ENCODE measurements around the gene EIF5A2.
A peak's percentile ranks its signal among the peaks of the same experiment; 100 is the strongest.

EIF5A2 gene

GRCh38 chr3:170868577-170869238 lies 39.7 kb downstream of the EIF5A2 start:
- Histone ChIP-seq H3K36me3 (ENCODE audit: insufficient read depth, low read length) (peaks cover 41% of the 10 kb centered on the region), H3K9me3 (ENCODE audit: insufficient read depth, low read depth, low read length) (no peaks in the 10 kb centered on the region), H3K27ac (ENCODE audit: low read depth, low read length) (peak overlapping the region; percentile 88), H3K4me3 (ENCODE audit: low read length) (peak overlapping the region; percentile 76), H3K27me3 (ENCODE audit: insufficient read depth, low read length) (no peaks in the 10 kb centered on the region), H3K9ac (ENCODE audit: low read depth, low read length) (peak overlapping the region; percentile 97), H3K4me1 (ENCODE audit: insufficient read depth, low read length) (0 out of 2 replicates have a peak, but pooled peaks cover 3% of the 10 kb centered on the region)
- WGBS, result 54% methylated on average over 9 of the region's 9 CpGs

- peaks cover 41% of the 10 kb centered on the region for H3K36me3 ChIP-seq (ENCODE audit: insufficient read depth, low read length)
- WGBS, result 76% methylated on average over 1 of the region's 1 CpG
- peak overlapping the region; percentile 1 for H3K27ac ChIP-seq (ENCODE audit: low read depth, low read length)
- H3K27me3 ChIP-seq (ENCODE audit: insufficient read depth, low read length), result no peaks in the 10 kb centered on the region
- peak overlapping the region; percentile 76; the same call in 1 of the 2 replicates for H3K4me3 ChIP-seq (ENCODE audit: low read length)
- H3K9ac ChIP-seq (ENCODE audit: low read depth, low read length), result peak overlapping the region; percentile 97; the same call in 1 of the 2 replicates
- 0 out of 2 replicates have a peak, but pooled peaks cover 3% of the 10 kb centered on the region for H3K4me1 ChIP-seq (ENCODE audit: insufficient read depth, low read length)
- H3K9me3 ChIP-seq (ENCODE audit: insufficient read depth, low read depth, low read length), result no peaks in the 10 kb centered on the region
These were observed 41.1 kb downstream of the EIF5A2 start for GRCh38 chr3:170867143-170867937.

GRCh38 chr3:170866499-170866898 lies 41.9 kb downstream of the EIF5A2 start:
- Histone ChIP-seq H3K4me1 (ENCODE audit: insufficient read depth, low read length) (0 out of 2 replicates have a peak, but pooled peaks cover 3% of the 10 kb centered on the region), H3K9me3 (ENCODE audit: insufficient read depth, low read depth, low read length) (no peaks in the 10 kb centered on the region), H3K27me3 (ENCODE audit: insufficient read depth, low read length) (no peaks in the 10 kb centered on the region), H3K27ac (ENCODE audit: low read depth, low read length) (no peak overlapping the region), H3K4me3 (ENCODE audit: low read length) (no peak overlapping the region; the same call in 1 of the 2 replicates), H3K9ac (ENCODE audit: low read depth, low read length) (peak overlapping the region; percentile 97; the same call in 1 of the 2 replicates), H3K36me3 (ENCODE audit: insufficient read depth, low read length) (peaks cover 41% of the 10 kb centered on the region)
- 86% methylated on average over 1 of the region's 3 CpGs for whole genome bisulfite sequencing

- no peak overlapping the region; the same call in 1 of the 2 replicates for H3K27ac ChIP-seq (ENCODE audit: low read depth, low read length)
- H3K4me1 ChIP-seq (ENCODE audit: insufficient read depth, low read length), result 0 out of 2 replicates have a peak, but pooled peaks cover 3% of the 10 kb centered on the region
- WGBS, result 92% methylated on average over 10 of the region's 10 CpGs
These were observed 43.0 kb downstream of the EIF5A2 start for GRCh38 chr3:170865209-170866094.

GRCh38 chr3:170864525-170865208 lies 43.8 kb downstream of the EIF5A2 start:
- WGBS, result 89% methylated on average over 6 of the region's 6 CpGs
- Histone ChIP-seq H3K36me3 (ENCODE audit: insufficient read depth, low read length) (peaks cover 41% of the 10 kb centered on the region), H3K4me1 (ENCODE audit: insufficient read depth, low read length) (0 out of 2 replicates have a peak, but pooled peaks cover 3% of the 10 kb centered on the region), H3K9me3 (ENCODE audit: insufficient read depth, low read depth, low read length) (no peaks in the 10 kb centered on the region), H3K27ac (ENCODE audit: low read depth, low read length) (peak overlapping the region; percentile 29; the same call in 1 of the 2 replicates), H3K4me3 (ENCODE audit: low read length) (no peak overlapping the region), H3K9ac (ENCODE audit: low read depth, low read length) (no peak overlapping the region), H3K27me3 (ENCODE audit: insufficient read depth, low read length) (no peaks in the 10 kb centered on the region)

More at GRCh38 chr3:170865209-170866094, 43.0 kb downstream of the EIF5A2 start:
- Histone ChIP-seq H3K36me3 (ENCODE audit: insufficient read depth, low read length) (peaks cover 41% of the 10 kb centered on the region), H3K4me3 (ENCODE audit: low read length) (no peak overlapping the region), H3K9ac (ENCODE audit: low read depth, low read length) (no peak overlapping the region), H3K9me3 (ENCODE audit: insufficient read depth, low read depth, low read length) (no peaks in the 10 kb centered on the region), H3K27me3 (ENCODE audit: insufficient read depth, low read length) (no peaks in the 10 kb centered on the region)

GRCh38 chr3:170863816-170864215 lies 44.6 kb downstream of the EIF5A2 start:
- no peaks in the 10 kb centered on the region for H3K9me3 ChIP-seq (ENCODE audit: insufficient read depth, low read depth, low read length)
- no peaks in the 10 kb centered on the region for H3K27me3 ChIP-seq (ENCODE audit: insufficient read depth, low read length)
- H3K9ac ChIP-seq (ENCODE audit: low read depth, low read length), result no peak overlapping the region
- peaks cover 36% of the 10 kb centered on the region for H3K36me3 ChIP-seq (ENCODE audit: insufficient read depth, low read length)
- 81% methylated on average over 4 of the region's 4 CpGs for WGBS
- H3K27ac ChIP-seq (ENCODE audit: low read depth, low read length), result no peak overlapping the region
- H3K4me1 ChIP-seq (ENCODE audit: insufficient read depth, low read length), result 0 out of 2 replicates have a peak, but pooled peaks cover 3% of the 10 kb centered on the region
- no peak overlapping the region for H3K4me3 ChIP-seq (ENCODE audit: low read length)

GRCh38 chr3:170862618-170863374 lies 45.6 kb downstream of the EIF5A2 start:
- Histone ChIP-seq H3K4me3 (ENCODE audit: low read length) (no peak overlapping the region), H3K27me3 (ENCODE audit: insufficient read depth, low read length) (no peaks in the 10 kb centered on the region), H3K27ac (ENCODE audit: low read depth, low read length) (no peak overlapping the region), H3K9ac (ENCODE audit: low read depth, low read length) (no peak overlapping the region), H3K4me1 (ENCODE audit: insufficient read depth, low read length) (no peaks in the 10 kb centered on the region), H3K36me3 (ENCODE audit: insufficient read depth, low read length) (peaks cover 28% of the 10 kb centered on the region), H3K9me3 (ENCODE audit: insufficient read depth, low read depth, low read length) (no peaks in the 10 kb centered on the region)
- 91% methylated on average over 10 of the region's 10 CpGs for WGBS

GRCh38 chr3:170858599-170858998 lies 49.8 kb downstream of the EIF5A2 start:
- no peak overlapping the region for H3K27ac ChIP-seq (ENCODE audit: low read depth, low read length)
- no peaks in the 10 kb centered on the region for H3K27me3 ChIP-seq (ENCODE audit: insufficient read depth, low read length)
- H3K9ac ChIP-seq (ENCODE audit: low read depth, low read length), result no peak overlapping the region
- no peak overlapping the region for H3K4me3 ChIP-seq (ENCODE audit: low read length)
- H3K4me1 ChIP-seq (ENCODE audit: insufficient read depth, low read length), result no peaks in the 10 kb centered on the region
- WGBS, result 91% methylated on average over 5 of the region's 5 CpGs
- H3K9me3 ChIP-seq (ENCODE audit: insufficient read depth, low read depth, low read length), result no peaks in the 10 kb centered on the region
- no peaks in the 10 kb centered on the region for H3K36me3 ChIP-seq (ENCODE audit: insufficient read depth, low read length)

- no peaks in the 10 kb centered on the region for H3K4me1 ChIP-seq (ENCODE audit: insufficient read depth, low read length)
- no peaks in the 10 kb centered on the region for H3K27me3 ChIP-seq (ENCODE audit: insufficient read depth, low read length)
- H3K4me3 ChIP-seq (ENCODE audit: low read length), result no peak overlapping the region
- no peaks in the 10 kb centered on the region for H3K9me3 ChIP-seq (ENCODE audit: insufficient read depth, low read depth, low read length)
- H3K36me3 ChIP-seq (ENCODE audit: insufficient read depth, low read length), result no peaks in the 10 kb centered on the region
- 96% methylated on average over 4 of the region's 4 CpGs for WGBS
- no peak overlapping the region for H3K27ac ChIP-seq (ENCODE audit: low read depth, low read length)
- H3K9ac ChIP-seq (ENCODE audit: low read depth, low read length), result no peak overlapping the region
These were observed 56.1 kb downstream of the EIF5A2 start for GRCh38 chr3:170852324-170852723.

Measured in HUES64 (cell line).